Breast epithelium (tissue), 3 donors: Measurements from ENCODE around the gene FAM89B.

ENCODE experiments used
- POLR2A ChIP-seq: fragments of 450-650 bp; IDR thresholded peaks from one replicate; pipeline ENCODE4 v1.6.1; 2016; ENCODE audit warnings: antibody characterized with exemption, mild to moderate bottlenecking, moderate library complexity
- TF ChIP-seq, protein P1 (sequence below), 3 donors: fragments of 450-650 bp; IDR thresholded peaks; one replicate each; pipeline ENCODE4 v1.5.1; 2016 to 2017; ENCODE audit warnings: antibody characterized with exemption in 3 of 3, mild to moderate bottlenecking in 3 of 3, moderate library complexity in 3 of 3

DNA sequence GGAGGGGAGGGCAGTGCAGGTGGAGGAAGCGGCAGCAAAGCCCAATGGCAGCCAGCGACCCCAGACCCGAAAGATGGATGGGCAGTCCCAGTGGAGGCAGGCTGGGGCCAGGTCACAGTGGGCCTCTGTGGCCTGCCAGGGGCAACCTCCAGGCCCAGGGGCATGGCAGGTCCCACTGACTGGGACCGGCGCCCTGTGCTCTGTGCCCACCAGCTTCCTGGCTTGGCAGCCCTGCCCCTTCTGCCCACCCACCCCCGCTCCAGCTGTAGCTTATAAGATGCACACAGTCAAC, 27.6 kb downstream of the FAM89B start:
- TF ChIP-seq, protein P1, sequence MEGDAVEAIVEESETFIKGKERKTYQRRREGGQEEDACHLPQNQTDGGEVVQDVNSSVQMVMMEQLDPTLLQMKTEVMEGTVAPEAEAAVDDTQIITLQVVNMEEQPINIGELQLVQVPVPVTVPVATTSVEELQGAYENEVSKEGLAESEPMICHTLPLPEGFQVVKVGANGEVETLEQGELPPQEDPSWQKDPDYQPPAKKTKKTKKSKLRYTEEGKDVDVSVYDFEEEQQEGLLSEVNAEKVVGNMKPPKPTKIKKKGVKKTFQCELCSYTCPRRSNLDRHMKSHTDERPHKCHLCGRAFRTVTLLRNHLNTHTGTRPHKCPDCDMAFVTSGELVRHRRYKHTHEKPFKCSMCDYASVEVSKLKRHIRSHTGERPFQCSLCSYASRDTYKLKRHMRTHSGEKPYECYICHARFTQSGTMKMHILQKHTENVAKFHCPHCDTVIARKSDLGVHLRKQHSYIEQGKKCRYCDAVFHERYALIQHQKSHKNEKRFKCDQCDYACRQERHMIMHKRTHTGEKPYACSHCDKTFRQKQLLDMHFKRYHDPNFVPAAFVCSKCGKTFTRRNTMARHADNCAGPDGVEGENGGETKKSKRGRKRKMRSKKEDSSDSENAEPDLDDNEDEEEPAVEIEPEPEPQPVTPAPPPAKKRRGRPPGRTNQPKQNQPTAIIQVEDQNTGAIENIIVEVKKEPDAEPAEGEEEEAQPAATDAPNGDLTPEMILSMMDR (IDR thresholded peaks at IDR 0.05): no peak
- TF ChIP-seq POLR2A: no peak
